K562 (cell line): ENCODE data around the gene PPP6R3. TPM values are rescaled to one million over a fixed set of nuclear protein-coding genes. Genes with fewer than 3 reads are reported as not detected.

Source experiments
- ATAC-seq: fragments of 200-7000 bp; cut with Tn5 transposase; 3 replicates; pipeline ENCODE4 v1.9.1; 2020; ENCODE audit warnings: moderate library complexity
- BruUV-seq: library from RNA; stranded (reverse); fragments of 400-500 nt; replicated peaks from 2 replicates; lab custom pipeline; 2021; lab: Mats Ljungman, UMichigan
- CTCF ChIA-PET: fragments of 300-600 bp; formaldehyde crosslinking; extraction: SDS; loops from one replicate; lab custom pipeline; 2021; ENCODE audit warnings: low intra/inter-chr PET ratio; lab: Yijun Ruan, JAX
- POLR2A ChIA-PET: fragments of 300-600, 350-650 bp; sonication (Branson Sonifier 250); formaldehyde crosslinking; extraction: SDS; loops from one replicate; lab custom pipeline; 2021; ENCODE audit warnings: antibody characterized with exemption, inconsistent platforms; lab: Yijun Ruan, JAX
- DNase-seq, 4 experiments: peaks; one replicate each; pipeline versions ENCODE4 v3.0.0 to v3.0.0-alpha.2; 2011 to 2018; ENCODE audit warnings: low spot score in 3 of 4, mixed read lengths in 3 of 4; ENCODE audit errors: extremely low read depth in 1 of 4
- FAIRE-seq: peaks from 2 replicates; lab custom pipeline; 2011; peaks lifted over from hg19 to GRCh38; lab: Jason Lieb, UNC
- H2AFZ ChIP-seq: 2 replicates; pipeline ENCODE4 v1.6.0; 2011; ENCODE audit warnings: low read depth, low read length, control low read depth, inconsistent platforms
- H3K27ac ChIP-seq: fragments of 200-600 bp; 3 replicates; pipeline ENCODE4 v1.8.0; 2011; ENCODE audit warnings: low read depth, mild to moderate bottlenecking, control low read depth, inconsistent platforms, low read length, moderate library complexity, mixed read lengths; ENCODE audit errors: extremely low read depth
- H3K27me3 ChIP-seq, 2 experiments: fragments of 300-600 bp in 1 of 2; 2 replicates in 1 of 2; 3 replicates in 1 of 2; pipeline versions ENCODE4 v1.6.0 to v1.8.0; 2011; ENCODE audit warnings: inconsistent platforms in 2 of 2, low read length in 2 of 2, mild to moderate bottlenecking in 1 of 2, mixed read lengths in 1 of 2, moderate library complexity in 1 of 2; ENCODE audit not compliant: control insufficient read depth in 2 of 2, insufficient read depth in 2 of 2
- H3K36me3 ChIP-seq: fragments of 300-600 bp; 3 replicates; pipeline ENCODE4 v1.8.0; 2011; ENCODE audit warnings: mild to moderate bottlenecking, low read length, inconsistent platforms; ENCODE audit not compliant: control insufficient read depth, insufficient read depth
- H3K4me1 ChIP-seq, 2 experiments: fragments of 200-600 bp in 1 of 2; replicated peaks in 1 of 2; 2 replicates in 1 of 2; 3 replicates in 1 of 2; pipeline versions ENCODE4 v1.5.1 to v1.8.0; 2011; ENCODE audit warnings: inconsistent platforms in 2 of 2, low read length in 2 of 2, mild to moderate bottlenecking in 1 of 2, mixed read lengths in 1 of 2, moderate library complexity in 1 of 2; ENCODE audit not compliant: control insufficient read depth in 2 of 2, insufficient read depth in 2 of 2
- H3K4me2 ChIP-seq: 2 replicates; pipeline ENCODE4 v1.6.1; 2011; ENCODE audit warnings: low read length, control low read depth, inconsistent platforms, mixed read lengths; ENCODE audit not compliant: insufficient read depth
- H3K4me3 ChIP-seq: fragments of 200-600 bp; sonication (generic), shearing (Covaris generic); 2 replicates; pipeline ENCODE4 v1.5.1; 2016; ENCODE audit warnings: control low read depth, inconsistent platforms
- H3K79me2 ChIP-seq: fragments of 200-600 bp; 3 replicates; pipeline ENCODE4 v1.8.0; 2011; ENCODE audit warnings: low read length, inconsistent platforms; ENCODE audit not compliant: control insufficient read depth, insufficient read depth
- H3K9ac ChIP-seq, 2 experiments: 2 replicates each; pipeline versions ENCODE4 v1.6.0 to v1.6.1; 2011; ENCODE audit warnings: low read depth in 2 of 2, low read length in 2 of 2, control low read depth in 1 of 2, inconsistent platforms in 1 of 2, mild to moderate bottlenecking in 1 of 2, mixed read lengths in 1 of 2; ENCODE audit not compliant: insufficient read depth in 1 of 2
- H3K9me1 ChIP-seq: one replicate; pipeline ENCODE4 v1.6.0; 2011; ENCODE audit warnings: inconsistent platforms, mild to moderate bottlenecking, low read length, moderate library complexity; ENCODE audit not compliant: control insufficient read depth, insufficient read depth
- H3K9me3 ChIP-seq: replicated peaks from 2 replicates; pipeline ENCODE4 v1.5.1; 2011; ENCODE audit warnings: low read depth, low read length, inconsistent platforms; ENCODE audit not compliant: control insufficient read depth, insufficient read depth
- H4K20me1 ChIP-seq: replicated peaks from 2 replicates; pipeline ENCODE4 v1.6.1; 2011; ENCODE audit warnings: low read length, inconsistent platforms, mixed read lengths; ENCODE audit not compliant: control insufficient read depth, insufficient read depth
- FOXA1 ChIP-seq: fragments of 450-650 bp; IDR thresholded peaks from 2 replicates; pipeline ENCODE4 v1.6.1; 2016; ENCODE audit warnings: mild to moderate bottlenecking, borderline replicate concordance
- NFE2 ChIP-seq: IDR thresholded peaks from 2 replicates; pipeline ENCODE4 v1.6.1; 2014; ENCODE audit warnings: antibody characterized with exemption, low read depth
- ZNF165 ChIP-seq: fragments of 250-450 bp; sonication (Bioruptor Pico); IDR thresholded peaks from 2 replicates; pipeline ENCODE4 v1.4.0; 2020; ENCODE audit warnings: borderline replicate concordance
- WGBS: fragments of 100-300 bp; shearing (Covaris generic); methylation state at CpG from one replicate; pipeline ENCODE4 v1.1.6; 2016; ENCODE audit warnings: low coverage, mixed read lengths; ENCODE audit not compliant: insufficient coverage; ENCODE audit errors: missing lambda C conversion rate; 5-methylcytosine and 5-hydroxymethylcytosine counted together
- in situ Hi-C: fragments of 300-500 bp; cut with MboI; formaldehyde crosslinking; loops from 4 replicates; pipeline ENCODE4 v1.15.0; 2018; ENCODE audit warnings: inconsistent platforms, mixed read lengths
- intact Hi-C: fragments of 100-400 bp; cut with micrococcal nuclease; formaldehyde crosslinking; loops from 2 replicates; pipeline ENCODE4 v1.14.2; 2022
- polyA plus RNA-seq, 8 experiments: library from polyadenylated mRNA; depleted of rRNA in 4 of 8; stranded (reverse) in 5 of 8; unstranded in 3 of 8; fragments of >200 nt; fragmentation: Nextera tagmentation in 2 of 8; fragmentation: Illumina TruSeq in 1 of 8; extraction: Ambion mirVana in 2 of 8; extraction: Trizol in 1 of 8; gene quantifications; 2 replicates each; pipeline versions ENCODE4 v1.2.1 to v1.2.3, GENCODE V29; 2011 to 2014; ENCODE audit warnings: inconsistent platforms in 1 of 8, missing spikeins in 1 of 8
- total RNA-seq, 7 experiments: library from RNA; depleted of rRNA in 6 of 7; stranded (reverse); fragments of >200 nt in 6 of 7; fragmentation: Illumina TruSeq in 2 of 7; extraction: Trizol in 2 of 7; gene quantifications; 2 replicates each; pipeline versions ENCODE4 v1.2.1 to v1.2.3, GENCODE V29; 2011 to 2021; ENCODE audit warnings: low replicate concordance in 1 of 7
- TF ChIP-seq, protein P1 (sequence below): fragments of 450-650 bp; formaldehyde crosslinking; IDR thresholded peaks from 2 replicates; pipeline ENCODE4 v1.4.0; 2020; ENCODE audit warnings: mild to moderate bottlenecking, moderate library complexity

The PPP6R3 gene
- total and polyA plus RNA-seq, 9 of the 15 experiments (the other 6 are each of a cell fraction or from before 2014, with no cell fraction given) = 20.3 to 117 (median 80.6) TPM

DNA sequence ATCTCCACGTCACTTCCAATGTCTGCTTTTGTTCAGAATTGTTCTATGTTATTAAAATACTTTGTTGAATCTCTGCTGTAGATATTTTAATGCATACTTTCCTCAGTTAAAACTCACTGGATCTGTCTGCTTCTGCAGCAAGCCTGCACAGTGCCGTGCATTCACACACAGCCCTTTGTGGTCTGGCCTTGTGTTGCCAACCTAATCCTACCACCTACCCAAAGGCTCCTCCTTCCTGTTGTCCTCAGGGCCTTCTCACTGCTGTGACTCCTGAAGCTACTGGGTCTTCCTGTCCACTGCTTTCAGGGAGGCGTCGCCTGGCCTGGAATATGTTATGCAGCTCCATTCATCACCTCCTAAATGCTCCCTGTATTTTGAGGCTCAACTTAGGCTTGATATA is 67.0 kb downstream of the PPP6R3 start:
- FAIRE-seq (no peak), DNase-seq (no peak), ATAC-seq (no peak)
- Histone ChIP-seq H3K9me1 (no peaks in the 10 kb centered on the region), H3K4me2 (no peak overlapping the region), H3K79me2 (peaks cover 66% of the 10 kb centered on the region), H3K4me3 (no peak overlapping the region), H3K27ac (no peak overlapping the region), H3K4me1 (no peaks in the 10 kb centered on the region; a peak in 1 of 5 replicates), H2AFZ (no peak overlapping the region), H3K9me3 (no peaks in the 10 kb centered on the region), H3K36me3 (peaks cover 86% of the 10 kb centered on the region), H3K27me3 (no peaks in the 10 kb centered on the region), H4K20me1 (peaks cover 9% of the 10 kb centered on the region; the same call in 1 of the 2 replicates), H3K9ac (no peak overlapping the region; a peak in 1 of 4 replicates)
- BruUV-seq = no TSS peak
- intact Hi-C loops (no loop called here), in situ Hi-C loops (no loop called here)
- ChIA-PET POLR2A (interaction anchor here (0.9 to 1.1 kb wide), 2 partner anchors 8 to 11 kb away, joined by 3 read pairs; no protein-coding TSS in a partner anchor), CTCF (no interaction called here)
- WGBS = 91% methylated on average over 4 of the region's 4 CpGs
- TF ChIP-seq, protein P1, sequence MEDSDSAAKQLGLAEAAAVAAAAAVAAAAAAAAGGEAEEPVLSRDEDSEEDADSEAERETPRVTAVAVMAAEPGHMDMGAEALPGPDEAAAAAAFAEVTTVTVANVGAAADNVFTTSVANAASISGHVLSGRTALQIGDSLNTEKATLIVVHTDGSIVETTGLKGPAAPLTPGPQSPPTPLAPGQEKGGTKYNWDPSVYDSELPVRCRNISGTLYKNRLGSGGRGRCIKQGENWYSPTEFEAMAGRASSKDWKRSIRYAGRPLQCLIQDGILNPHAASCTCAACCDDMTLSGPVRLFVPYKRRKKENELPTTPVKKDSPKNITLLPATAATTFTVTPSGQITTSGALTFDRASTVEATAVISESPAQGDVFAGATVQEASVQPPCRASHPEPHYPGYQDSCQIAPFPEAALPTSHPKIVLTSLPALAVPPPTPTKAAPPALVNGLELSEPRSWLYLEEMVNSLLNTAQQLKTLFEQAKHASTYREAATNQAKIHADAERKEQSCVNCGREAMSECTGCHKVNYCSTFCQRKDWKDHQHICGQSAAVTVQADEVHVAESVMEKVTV = no peak
- TF ChIP-seq FOXA1 = no peak

DNA sequence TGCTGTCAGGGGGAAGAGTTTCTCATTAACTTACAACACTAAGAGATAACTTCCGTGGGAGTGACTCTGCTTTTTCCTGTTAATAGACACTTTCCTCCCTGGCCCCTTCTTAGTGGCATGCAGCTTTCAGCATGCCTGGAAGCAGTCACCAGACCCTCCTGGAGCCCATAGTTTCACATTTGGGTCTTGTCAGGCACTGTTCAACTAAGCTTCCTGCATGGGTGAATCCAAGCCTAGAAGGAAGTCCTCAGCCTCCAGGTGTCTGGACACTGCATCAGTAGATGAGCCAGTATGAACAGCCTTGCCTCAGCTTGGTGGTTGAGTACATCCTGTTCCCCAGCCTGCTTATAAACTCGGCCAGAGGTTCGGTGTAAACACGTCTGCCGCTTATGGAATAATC is 68.1 kb downstream of the PPP6R3 start:
- H3K9me1 ChIP-seq = no peaks in the 10 kb centered on the region
- no peak overlapping the region for H3K4me2 ChIP-seq
- ATAC-seq (peak; percentile 51), DNase-seq (no peak), FAIRE-seq (no peak)
- no TSS peak for BruUV-seq
- no peaks in the 10 kb centered on the region for H3K27me3 ChIP-seq
- no peaks in the 10 kb centered on the region for H3K9me3 ChIP-seq
- TF ChIP-seq ZNF165 (CRISPR knock-in tag) = no peak
- peak; percentile 27; the same call in 1 of the 2 replicates for TF ChIP-seq NFE2
- WGBS = 68% methylated on average over 5 of the region's 5 CpGs
- peaks cover 66% of the 10 kb centered on the region for H3K79me2 ChIP-seq
- no peak overlapping the region for H3K27ac ChIP-seq
- H4K20me1 ChIP-seq = peaks cover 11% of the 10 kb centered on the region; the same call in 1 of the 2 replicates
- intact Hi-C loops (no loop called here), in situ Hi-C loops (no loop called here)
- no peak overlapping the region for H3K4me3 ChIP-seq
- no peaks in the 10 kb centered on the region; a peak in 1 of 5 replicates for H3K4me1 ChIP-seq
- no peak overlapping the region for H2AFZ ChIP-seq
- ChIA-PET CTCF (no interaction called here), POLR2A (interaction anchor here (0.6 to 1.9 kb wide), 4 partner anchors 8 to 350 kb away, joined by 3 to 6 read pairs (median 3); no protein-coding TSS in a partner anchor)
- H3K36me3 ChIP-seq = peaks cover 84% of the 10 kb centered on the region
- H3K9ac ChIP-seq = no peak overlapping the region
